HL-60/S4 (cell line): ENCODE measurements around the gene LIPK.
"Not testable (repeated sequence)": the region's sequence is repeated elsewhere in the genome, so short reads cannot be mapped to it uniquely, and the experiment has no call there.

Source experiments
- in situ Hi-C: fragments of 300-500 bp; cut with MboI; formaldehyde crosslinking; loops from 2 replicates; pipeline ENCODE4 v1.14.3; 2022; ENCODE audit warnings: low sequenced_read_pairs

The LIPK gene, protein sequence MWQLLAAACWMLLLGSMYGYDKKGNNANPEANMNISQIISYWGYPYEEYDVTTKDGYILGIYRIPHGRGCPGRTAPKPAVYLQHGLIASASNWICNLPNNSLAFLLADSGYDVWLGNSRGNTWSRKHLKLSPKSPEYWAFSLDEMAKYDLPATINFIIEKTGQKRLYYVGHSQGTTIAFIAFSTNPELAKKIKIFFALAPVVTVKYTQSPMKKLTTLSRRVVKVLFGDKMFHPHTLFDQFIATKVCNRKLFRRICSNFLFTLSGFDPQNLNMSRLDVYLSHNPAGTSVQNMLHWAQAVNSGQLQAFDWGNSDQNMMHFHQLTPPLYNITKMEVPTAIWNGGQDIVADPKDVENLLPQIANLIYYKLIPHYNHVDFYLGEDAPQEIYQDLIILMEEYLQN

DNA sequence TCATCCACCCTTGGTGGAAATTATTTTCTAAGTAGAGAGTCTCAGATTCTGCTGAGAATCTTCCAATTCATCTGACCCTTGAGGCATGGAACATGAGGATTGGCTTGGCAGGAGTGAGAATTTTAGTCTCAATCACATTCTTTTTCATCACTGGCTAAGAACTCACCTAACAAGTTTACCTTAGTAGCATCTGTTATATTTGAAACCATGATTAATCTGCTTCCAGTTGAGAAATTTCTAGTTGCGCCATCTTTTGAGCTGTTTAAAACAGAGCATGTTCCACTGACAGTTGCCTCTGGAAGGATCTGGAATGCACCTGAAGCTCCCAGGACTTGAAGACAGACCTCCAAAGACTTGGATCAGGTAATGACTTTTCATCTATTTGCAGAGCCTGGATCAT lies at the start of gene LIPK:
LIPK (plus strand) TSS at position 292 of the 400 bp plus-strand sequence. CDS start 18,295 bp downstream, outside the sequence.
- in situ Hi-C loops: no loop called here

DNA sequence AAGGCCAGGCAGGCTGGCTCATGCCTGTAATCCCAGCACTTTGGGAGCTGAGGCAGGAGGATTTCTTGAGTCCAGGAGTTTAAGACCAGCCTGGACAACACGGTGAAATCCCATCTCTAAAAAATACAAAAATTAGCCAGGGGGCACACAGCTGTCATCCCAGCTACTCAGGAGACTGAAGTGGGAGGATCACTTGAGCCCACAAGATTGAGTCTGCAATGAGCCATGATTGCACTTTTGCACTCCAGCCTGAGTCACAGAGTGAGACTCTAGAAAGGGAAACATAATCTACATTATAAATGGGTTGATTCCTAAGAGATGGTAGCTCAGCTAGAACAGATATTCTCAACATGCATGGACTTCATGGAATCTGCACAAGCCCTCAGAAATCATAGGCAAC lies 48.1 kb upstream of the LIPK start:
- in situ Hi-C loops: no loop called here

DNA sequence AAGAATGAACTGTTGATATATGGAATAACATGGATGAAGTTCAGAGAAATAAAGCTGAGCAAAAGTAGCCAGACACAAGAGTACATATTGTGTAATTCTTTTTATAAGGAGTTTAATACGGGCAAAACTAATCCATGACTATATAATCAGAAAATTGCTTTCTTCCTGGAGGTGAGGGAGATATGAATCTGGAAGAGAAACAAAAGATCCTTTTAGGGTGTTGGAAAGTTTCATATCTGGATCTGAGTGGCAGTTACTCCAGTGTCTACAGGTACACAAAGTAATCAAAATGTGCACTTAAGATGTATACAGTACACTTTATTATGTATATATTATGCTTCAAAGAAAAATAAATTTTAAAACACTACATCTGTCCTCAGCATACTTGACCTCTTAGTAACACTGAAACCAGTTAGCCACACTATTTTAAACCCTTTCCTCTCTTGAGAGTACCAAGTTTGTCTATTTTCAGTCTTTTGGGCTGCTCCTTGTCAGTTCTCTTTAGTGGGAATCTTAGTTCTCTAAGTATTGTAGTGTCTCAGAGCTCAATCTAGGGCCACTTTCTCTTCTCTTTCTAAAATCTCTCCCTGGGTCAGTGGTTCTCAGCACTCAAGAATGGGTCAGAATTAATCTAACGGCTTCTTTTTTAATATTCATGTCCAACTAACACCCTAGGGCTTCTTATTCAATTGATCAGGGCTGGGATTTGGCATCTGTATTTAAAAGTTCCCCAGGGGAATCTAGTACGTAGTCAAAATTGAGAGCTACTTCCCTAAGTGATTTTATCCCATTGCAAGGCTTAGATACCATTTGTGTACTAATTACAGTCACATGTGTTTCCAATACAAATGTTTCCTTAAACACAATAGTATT lies 46.1 kb upstream of the LIPK start:
- in situ Hi-C loops: no loop called here

DNA sequence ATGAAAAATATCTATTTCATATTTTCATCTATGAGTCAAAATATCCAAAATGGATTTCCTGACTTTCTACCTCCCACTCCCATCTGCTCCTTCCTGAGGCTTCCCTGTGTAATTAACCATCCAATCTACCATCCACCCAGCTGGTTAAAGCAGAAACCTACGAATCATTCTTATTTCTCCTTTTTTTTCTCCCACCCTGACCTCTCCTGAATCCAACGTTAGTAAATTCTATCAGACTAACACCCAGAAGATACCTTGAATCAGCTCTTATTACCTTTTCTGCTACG lies 45.5 kb upstream of the LIPK start:
- in situ Hi-C loops: no loop called here

DNA sequence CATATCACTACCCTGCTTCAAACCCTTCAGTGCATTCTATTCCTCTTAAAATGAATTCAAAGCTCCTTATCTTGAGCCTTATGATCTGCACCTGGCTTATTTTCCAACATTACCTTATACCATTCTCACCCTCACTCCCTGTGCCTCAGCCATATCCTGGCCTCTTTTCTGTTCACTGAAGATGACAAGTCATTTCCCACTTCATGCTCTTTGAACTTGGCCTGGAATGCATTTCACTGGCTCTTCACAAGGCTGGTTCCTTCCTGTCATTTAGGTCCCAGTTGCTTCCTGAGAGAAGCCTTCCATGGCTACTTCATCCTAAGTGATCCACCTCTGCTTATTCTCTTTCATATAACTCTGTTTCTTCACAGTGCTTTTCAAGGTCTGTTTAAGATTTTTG lies 45.0 kb upstream of the LIPK start:
- in situ Hi-C loops: no loop called here

DNA sequence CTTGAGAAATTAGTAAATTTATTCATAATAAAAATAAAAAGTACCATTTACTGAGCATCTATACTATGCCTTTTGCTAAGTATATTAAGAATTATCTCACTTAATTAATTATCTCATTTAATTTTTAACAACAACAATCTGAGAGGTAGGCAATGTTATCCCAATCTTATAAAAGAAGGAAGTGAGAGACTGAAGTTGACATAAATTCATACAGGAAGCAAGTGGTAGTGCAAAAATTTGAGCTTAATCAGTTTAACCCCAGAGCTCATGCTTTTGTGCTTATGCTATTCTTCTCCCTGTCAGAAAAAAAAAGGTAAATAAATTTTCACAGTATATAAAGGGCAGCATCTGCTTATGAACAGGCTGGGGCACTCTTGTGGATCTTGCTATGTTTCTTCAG lies 44.5 kb upstream of the LIPK start:
- in situ Hi-C loops: no loop called here

DNA sequence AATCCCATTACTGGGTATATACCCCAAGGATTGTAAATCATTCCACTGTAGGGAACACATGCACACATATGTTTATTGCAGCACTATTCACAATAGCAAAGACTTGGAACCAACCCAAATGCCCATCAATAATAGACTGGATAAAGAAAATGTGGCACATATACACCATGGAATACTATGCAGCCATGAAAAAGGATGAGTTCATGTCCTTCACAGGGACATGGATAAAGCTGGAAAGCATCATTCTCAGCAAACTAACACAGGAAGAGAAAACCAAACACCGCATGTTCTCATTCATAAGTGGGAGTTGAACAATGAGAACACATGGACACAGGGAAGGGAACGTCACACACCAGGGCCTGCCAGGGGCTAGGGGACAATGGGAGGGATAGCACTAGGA lies 42.9 kb upstream of the LIPK start:
- in situ Hi-C loops: not testable (repeated sequence)

DNA sequence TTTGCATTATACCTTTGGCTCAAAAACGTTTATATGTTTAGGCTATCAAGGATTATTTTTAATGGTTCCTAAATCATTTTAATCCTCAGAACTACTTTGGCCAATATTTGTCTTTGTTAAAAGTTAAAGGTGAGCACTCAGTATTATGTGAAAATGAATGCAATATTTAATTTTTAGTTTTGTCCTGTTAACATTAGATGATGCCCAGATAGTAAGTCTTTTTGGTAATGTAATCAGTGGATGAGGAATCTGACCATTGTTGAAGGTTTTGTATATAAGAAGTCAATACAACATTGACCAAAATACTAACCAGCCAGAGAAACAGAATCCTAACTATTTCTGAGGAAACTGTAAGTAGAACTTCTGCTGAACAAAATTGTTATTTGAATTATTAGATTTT lies 41.9 kb upstream of the LIPK start, which contains the start of gene LIPF:
LIPF (plus strand) TSS at position 301 of the 400 bp plus-strand sequence. CDS start 2,856 bp downstream, outside the sequence.
- in situ Hi-C loops: no loop called here

DNA sequence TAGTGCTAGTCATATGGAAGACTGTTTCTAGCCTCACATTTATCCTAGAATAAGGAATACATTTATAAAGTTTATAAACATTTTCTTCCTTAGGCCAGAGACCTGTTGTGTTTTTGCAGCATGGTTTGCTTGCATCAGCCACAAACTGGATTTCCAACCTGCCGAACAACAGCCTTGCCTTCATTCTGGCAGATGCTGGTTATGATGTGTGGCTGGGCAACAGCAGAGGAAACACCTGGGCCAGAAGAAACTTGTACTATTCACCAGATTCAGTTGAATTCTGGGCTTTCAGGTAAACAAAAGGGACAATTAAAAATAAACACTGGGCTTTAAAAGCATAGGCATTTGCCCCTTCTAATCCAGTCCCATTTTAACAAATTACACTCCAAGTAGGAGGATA lies 37.6 kb upstream of the LIPK start:
- in situ Hi-C loops: no loop called here

DNA sequence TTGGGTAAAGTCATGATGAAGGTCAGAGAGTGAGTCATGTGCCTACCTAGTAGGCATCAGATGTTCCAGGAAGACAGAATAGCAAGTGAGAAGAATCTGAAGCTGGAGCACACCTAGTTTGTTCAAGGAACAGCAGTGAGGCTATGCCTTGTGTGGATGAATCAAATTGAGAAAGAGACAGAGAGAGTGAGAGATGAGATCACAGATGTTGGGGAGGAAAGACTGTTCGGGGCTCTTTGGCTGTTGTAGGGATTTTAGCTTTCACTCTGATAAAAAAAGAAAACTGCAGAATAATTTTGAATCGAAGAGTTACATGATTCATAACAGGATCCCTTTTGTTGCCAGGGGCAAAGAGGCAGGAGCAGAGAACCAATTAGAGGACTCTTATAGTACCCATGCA lies 35.6 kb upstream of the LIPK start:
- in situ Hi-C loops: no loop called here

DNA sequence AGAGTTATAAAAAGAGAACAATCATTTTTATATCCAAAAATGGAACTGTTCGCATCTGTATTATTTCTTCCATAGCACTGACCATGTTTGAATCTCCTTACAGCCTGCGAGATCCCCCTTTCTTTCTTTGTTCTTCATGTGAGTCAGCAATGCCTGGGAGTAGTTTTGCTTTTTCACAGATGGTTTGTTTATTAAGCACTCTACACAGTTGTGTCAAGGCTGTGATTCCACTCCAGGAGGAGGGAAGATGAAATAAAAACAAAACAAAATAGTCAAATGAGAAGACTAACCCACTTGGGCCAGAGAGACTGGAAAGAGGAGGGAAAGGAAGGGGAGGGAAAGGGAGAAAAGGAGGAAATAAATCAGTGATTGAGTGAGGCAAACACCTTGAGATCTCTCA lies 34.0 kb upstream of the LIPK start:
- in situ Hi-C loops: no loop called here

DNA sequence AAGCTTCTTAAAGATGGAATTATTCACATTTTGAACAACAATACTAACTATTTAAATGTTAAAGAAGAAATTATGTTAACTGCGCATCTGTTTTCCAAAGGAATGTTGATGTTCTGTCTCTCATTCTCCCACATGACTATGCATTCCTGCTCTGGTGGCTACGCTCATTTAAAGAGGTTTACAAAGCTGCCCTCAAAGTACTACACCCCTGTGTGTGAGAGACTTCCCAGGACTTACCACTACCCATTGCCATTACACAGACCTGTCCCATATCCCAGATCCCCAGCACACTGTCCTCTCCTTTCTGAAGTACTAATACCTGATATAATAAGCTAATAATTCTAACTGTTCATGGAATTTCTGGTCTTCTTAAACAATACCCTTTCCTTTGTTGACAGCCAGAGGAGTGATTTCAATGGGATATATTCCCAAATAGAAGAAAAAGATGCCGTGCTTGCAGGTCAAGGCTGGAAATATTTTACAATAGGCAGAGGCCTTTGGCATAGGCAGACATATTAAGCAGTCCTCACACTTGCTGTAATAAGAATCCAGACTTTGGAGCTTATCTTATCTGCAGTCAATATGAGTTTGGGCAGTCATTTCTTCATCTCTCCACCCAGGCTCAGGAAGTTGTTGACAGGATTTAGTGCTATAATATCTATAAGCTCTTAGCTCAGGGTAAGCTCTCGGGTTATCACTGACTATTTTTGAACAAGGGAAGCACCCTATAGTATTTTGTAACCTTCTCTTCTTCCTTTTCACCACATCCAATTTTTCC lies 29.6 kb upstream of the LIPK start:
- in situ Hi-C loops: no loop called here

DNA sequence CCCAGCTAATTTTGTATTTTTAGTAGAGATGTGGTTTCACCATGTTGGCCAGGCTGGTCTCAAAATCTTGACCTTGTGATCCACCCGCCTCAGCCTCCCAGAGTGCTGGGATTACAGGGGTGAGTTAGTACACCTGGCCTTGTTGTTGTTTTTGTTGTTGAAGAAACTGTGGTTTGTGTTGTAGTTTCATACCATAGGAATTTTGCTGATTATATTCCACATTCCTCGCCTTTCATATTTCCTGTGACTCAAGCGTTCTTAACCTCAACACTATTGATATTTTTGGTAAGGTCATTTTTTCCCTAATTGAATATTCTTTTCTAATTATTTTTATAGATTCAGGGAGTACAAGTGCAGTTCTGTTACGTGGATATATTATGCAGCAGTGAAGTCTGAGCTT lies 25.1 kb upstream of the LIPK start:
- in situ Hi-C loops: no loop called here

DNA sequence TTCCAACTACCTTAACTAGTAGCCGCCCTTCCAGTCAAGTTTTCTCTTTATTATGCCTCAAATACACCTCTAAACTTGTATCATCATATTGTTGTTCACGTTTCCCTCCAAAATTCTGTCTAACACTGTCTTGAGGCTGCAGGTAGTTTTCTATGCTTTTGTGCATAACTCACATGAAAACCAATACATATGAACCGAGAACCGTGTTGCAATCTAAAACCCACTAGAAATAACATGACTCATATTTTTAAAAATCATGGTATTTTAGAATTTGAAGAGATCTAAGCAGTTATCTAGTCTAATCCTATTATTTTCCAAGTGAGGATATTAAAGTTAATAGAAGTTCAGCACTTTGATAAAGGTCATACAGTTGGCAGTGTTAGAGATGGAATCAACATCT lies 23.6 kb upstream of the LIPK start:
- in situ Hi-C loops: no loop called here

DNA sequence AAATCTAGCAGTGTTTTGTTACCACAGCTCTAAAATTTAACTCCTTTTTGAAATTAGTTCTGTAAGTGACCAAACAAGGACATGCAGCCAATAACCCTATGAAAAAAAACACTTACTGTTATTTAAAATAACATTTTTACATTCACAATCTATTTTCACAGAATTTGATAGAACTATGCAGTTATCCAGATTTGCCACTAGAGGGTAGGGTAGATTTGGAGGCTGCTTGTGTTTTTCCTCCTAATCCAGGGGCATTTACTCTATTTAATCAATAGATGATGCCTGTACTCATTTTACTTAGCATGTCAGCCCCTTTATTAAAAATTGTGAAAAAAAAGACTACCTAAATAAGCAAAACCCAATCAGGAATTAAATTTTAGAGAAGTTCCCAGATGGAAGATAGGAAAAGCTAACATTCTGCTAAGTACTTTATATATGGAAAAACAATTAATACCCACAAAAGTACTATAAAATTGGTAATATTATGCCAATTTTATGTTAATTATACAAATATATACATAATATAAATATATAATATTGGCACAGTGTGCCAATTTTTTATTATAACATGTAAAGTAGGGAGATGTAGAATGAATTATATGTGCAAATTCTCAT lies 18.1 kb upstream of the LIPK start:
- in situ Hi-C loops: no loop called here

DNA sequence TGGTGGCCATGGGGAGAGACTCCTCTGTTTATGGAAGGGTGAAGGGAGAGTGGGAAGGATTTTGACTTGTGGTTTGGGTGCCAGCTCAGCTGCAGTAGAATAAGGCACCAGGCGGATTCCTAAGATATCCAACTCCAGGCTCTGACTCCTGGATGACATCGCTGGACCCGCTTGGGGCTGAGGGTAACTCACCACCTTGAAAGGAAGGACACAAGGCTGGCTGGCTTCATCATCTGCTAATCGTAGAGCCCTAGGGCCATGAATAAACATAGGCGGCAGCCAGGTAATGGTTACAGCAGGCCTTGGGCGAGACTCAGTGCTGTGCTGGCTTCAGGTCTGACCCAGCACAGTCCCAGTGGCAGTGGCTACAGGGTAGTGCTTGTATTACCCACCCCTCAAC lies 16.7 kb upstream of the LIPK start:
- in situ Hi-C loops: no loop called here

DNA sequence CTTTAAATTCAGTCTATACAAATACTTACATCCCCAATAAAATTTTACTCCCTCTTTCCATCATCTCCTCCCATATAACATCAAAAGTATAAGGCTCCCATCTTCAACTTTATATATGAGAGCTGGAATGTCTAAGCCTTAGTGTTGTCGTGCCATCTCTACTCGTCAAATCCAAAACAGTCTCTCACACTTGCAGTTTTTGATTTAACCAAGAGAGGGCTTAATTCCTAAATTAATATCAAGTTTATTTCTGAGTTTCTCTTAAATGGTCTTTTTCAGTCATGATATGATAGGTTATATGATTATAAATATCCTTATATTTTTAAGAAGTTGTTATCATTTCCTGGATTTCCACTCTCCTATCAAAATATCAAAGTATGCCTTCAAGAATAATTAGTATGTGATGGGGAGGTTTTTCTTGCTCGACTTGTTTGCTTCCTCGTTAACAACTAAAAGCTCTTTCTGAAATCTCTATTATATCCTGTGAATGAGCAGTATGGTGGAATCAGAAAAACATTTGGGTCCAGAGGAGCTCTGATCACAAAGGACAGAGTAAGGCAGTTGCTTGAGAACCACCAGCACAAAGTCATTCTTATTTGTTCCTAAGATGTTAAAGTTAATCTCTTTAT lies 12.5 kb upstream of the LIPK start:
- in situ Hi-C loops: no loop called here

DNA sequence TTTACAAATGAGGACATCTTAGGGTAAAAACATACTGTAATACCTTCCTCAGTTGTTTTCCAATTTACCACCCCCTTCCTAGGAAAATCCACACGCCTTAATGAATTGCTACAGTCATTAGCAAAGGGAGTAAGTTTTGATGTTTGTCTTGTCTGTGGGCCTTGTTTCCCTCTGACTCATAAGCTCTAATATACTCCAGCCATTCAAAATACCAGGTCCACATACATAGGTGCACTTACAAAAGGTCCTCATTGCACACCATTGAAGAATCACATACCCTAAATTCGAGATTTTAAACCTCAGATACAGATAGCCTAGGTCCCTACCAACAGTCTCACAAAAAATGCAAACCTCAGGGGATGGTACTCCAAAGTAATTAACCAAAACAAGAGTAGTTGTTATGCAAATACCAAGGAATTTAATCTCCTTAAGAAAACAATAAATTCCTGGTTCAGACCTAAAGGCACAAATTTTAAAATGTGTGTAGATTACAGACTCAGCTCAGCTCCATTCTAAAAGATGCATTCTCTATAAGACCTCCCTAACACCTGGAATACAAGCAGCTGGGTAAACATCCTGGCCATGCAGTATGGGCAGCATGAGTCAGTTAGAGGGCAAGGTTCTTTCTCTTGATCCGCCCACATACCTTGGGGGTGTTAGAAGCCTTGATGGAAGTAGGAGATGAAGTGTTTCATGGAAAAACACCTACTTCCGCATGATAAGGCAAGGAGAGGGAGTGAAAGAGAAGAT lies 3.0 kb upstream of the LIPK start:
- in situ Hi-C loops: no loop called here

DNA sequence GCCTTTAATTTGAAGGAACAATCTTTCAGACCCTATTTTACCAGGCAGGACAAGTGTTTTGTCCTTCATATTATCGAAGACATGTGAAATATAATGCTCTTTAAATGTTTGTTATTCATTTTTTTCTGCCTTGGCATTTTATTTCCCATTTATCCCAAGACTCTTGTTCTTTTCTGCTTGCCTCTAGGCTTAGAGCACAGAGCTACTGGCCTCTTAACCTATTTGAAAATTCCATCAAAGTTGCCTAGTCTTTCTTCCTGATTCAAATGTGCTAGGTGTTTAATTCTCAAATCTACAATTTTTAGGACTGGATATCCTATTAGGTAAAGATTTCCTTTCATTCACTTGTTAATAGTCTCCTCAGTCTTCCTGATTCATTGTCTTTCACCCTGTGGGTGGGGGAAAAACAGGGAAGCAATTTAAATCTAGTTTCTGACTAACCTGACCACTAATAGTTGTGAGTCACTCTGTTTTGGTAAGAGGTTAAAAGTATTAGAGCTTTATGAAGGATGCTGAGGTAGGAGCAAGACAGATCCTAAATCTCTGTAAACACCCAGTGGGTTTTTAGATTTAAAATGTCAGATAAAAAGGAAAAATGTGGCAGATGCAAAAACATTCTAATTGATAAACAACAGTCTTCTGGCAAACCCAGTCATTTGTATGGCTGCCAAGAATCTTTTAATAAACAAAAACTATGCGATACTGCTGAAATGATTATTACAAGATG lies 1.5 kb downstream of the LIPK start:
- in situ Hi-C loops: no loop called here
